Fibroblast of lung (primary cell): ENCODE results near the gene SRPK2. TPM values are rescaled to one million over a fixed set of nuclear protein-coding genes. Genes with fewer than 3 reads are reported as not detected.

Source experiments
- DNase-seq, 2 donors: peaks; one replicate each; pipeline versions ENCODE4 v3.0.0 to v3.0.0-alpha.2; 2010; ENCODE audit warnings: low read depth in 2 of 2
- H2AFZ ChIP-seq: 2 replicates; pipeline ENCODE4 v1.5.1; 2012; ENCODE audit warnings: low read length, control low read depth, inconsistent platforms
- H3K27ac ChIP-seq: 2 replicates; pipeline ENCODE4 v1.5.1; 2011; ENCODE audit warnings: low read length, control low read depth; ENCODE audit not compliant: insufficient read depth
- H3K27me3 ChIP-seq: 2 replicates; pipeline ENCODE4 v1.5.1; 2011; ENCODE audit warnings: mild to moderate bottlenecking, low read length; ENCODE audit not compliant: control insufficient read depth, insufficient read depth
- H3K36me3 ChIP-seq: 2 replicates; pipeline ENCODE4 v1.5.1; 2011; ENCODE audit warnings: low read length; ENCODE audit not compliant: control insufficient read depth, insufficient read depth
- H3K4me1 ChIP-seq: 2 replicates; pipeline ENCODE4 v1.5.1; 2011; ENCODE audit warnings: low read length; ENCODE audit not compliant: control insufficient read depth, insufficient read depth; ENCODE audit errors: extremely low read depth
- H3K4me2 ChIP-seq: 2 replicates; pipeline ENCODE4 v1.5.1; 2011; ENCODE audit warnings: low read length, control low read depth; ENCODE audit not compliant: insufficient read depth; ENCODE audit errors: extremely low read depth
- H3K4me3 ChIP-seq, 4 experiments: fragments of 200-600 bp in 1 of 4; sonication (generic) in 1 of 4; replicated peaks in 1 of 4; 2 replicates each; pipeline ENCODE4 v1.5.1; 2011 to 2016; ENCODE audit warnings: low read length in 4 of 4, low read depth in 3 of 4, mild to moderate bottlenecking in 3 of 4, control low read depth in 2 of 4, inconsistent platforms in 1 of 4, mixed read lengths in 1 of 4; ENCODE audit not compliant: insufficient read depth in 1 of 4; ENCODE audit errors: control extremely low read depth in 1 of 4
- H3K79me2 ChIP-seq: 2 replicates; pipeline ENCODE4 v1.5.1; 2012; ENCODE audit warnings: mild to moderate bottlenecking, low read length, inconsistent platforms; ENCODE audit not compliant: control insufficient read depth, insufficient read depth
- H3K9ac ChIP-seq: 2 replicates; pipeline ENCODE4 v1.5.1; 2011; ENCODE audit warnings: mild to moderate bottlenecking, low read length, control low read depth; ENCODE audit not compliant: insufficient read depth
- H3K9me3 ChIP-seq: 2 replicates; pipeline ENCODE4 v1.5.1; 2012; ENCODE audit warnings: low read depth, low read length; ENCODE audit not compliant: control insufficient read depth, insufficient read depth
- H4K20me1 ChIP-seq: 2 replicates; pipeline ENCODE4 v1.5.1; 2011; ENCODE audit warnings: low read length; ENCODE audit not compliant: control insufficient read depth, insufficient read depth; ENCODE audit errors: extremely low read depth
- CTCF ChIP-seq, 2 donors: IDR thresholded peaks in 1 of 2; conservative IDR thresholded peaks in 1 of 2; 1 replicate in 1 of 2; 2 replicates in 1 of 2; pipeline ENCODE4 v1.5.1; 2011 to 2012; ENCODE audit warnings: low read length in 2 of 2, control low read depth in 1 of 2, inconsistent platforms in 1 of 2, low read depth in 1 of 2, mild to moderate bottlenecking in 1 of 2
- EZH2 ChIP-seq: IDR thresholded peaks from 2 replicates; pipeline ENCODE4 v1.5.1; 2012; ENCODE audit warnings: low read length, control low read depth, mild to moderate bottlenecking; ENCODE audit errors: missing control alignments
- polyA plus RNA-seq, 2 donors: library from polyadenylated mRNA; depleted of rRNA in 1 of 2; stranded (reverse) in 1 of 2; unstranded in 1 of 2; fragments of >200 nt; gene quantifications; 2 replicates each; pipeline ENCODE4 v1.2.1, GENCODE V29; 2011 to 2012; ENCODE audit warnings: missing spikeins in 1 of 2
- total RNA-seq: library from RNA; depleted of rRNA; stranded (reverse); fragments of >200 nt; gene quantifications from 2 replicates; pipeline ENCODE4 v1.2.1, GENCODE V29; 2014

SRPK2 gene
- total and polyA plus RNA-seq, 2 donors (not counting 1 experiment from before 2014, with no cell fraction given): 27.8 to 61.8 TPM

DNA sequence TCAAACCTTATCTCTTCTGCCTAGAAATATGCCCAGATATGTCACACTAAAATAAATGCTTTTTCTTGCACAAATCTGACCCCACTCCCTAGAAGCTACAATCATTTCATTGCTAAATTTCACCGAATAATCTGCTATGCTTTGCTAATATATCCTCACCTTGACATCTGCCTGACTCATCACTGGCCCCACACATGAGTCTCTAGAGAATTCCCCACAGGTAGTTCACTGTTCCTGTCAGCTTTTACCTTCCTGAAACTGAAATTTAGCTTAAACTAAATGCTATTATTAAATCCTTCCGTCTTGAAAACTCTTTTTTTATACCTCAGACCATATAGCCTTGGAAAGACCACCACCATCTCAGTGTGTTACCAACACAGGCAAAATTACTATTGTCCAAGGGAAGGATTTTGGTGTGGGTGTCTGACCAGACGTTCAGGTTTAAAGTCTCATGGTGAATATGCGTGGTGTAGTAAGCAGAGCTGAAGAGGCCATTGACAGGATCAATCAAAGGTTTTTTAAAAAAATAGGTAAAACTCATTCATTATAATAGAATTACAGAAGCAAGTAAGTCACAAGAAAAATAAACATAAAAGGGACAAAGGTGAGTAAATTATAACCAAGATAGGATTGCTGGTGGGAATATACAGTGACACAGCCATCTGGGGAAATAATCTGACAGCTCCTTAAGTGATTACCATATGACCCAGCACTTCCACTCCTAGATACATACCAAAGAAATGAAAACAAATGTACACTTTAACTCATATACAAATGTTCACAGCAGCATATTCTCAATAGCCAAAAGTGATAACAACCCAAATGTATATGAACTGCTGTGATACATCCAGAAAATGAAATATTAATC is 201.2 kb downstream of the SRPK2 start:
- Histone ChIP-seq H3K4me2 (no peak overlapping the region), H3K4me3 (no peak overlapping the region), H2AFZ (no peak overlapping the region), H3K27me3 (no peaks in the 10 kb centered on the region), H4K20me1 (no peaks in the 10 kb centered on the region), H3K4me1 (no peaks in the 10 kb centered on the region), H3K9ac (no peak overlapping the region), H3K36me3 (no peaks in the 10 kb centered on the region), H3K9me3 (no peaks in the 10 kb centered on the region), H3K79me2 (no peaks in the 10 kb centered on the region), H3K27ac (no peak overlapping the region)
- no peak for TF ChIP-seq EZH2
- TF ChIP-seq CTCF (conservative IDR thresholded peaks at IDR 0.05 in 1 of 2, IDR thresholded peaks at IDR 0.05 in 1 of 2; ENCODE audit: low read depth in 1 of 2, low read length in 2 of 2): no peak
- peak in 1 of 2 donors; percentile 20 for DNase-seq

GRCh38 chr7:105185290-105186010 is 203.3 kb downstream of the SRPK2 start:
- Histone ChIP-seq H4K20me1 (no peaks in the 10 kb centered on the region), H3K36me3 (no peaks in the 10 kb centered on the region), H3K9me3 (no peaks in the 10 kb centered on the region), H3K79me2 (no peaks in the 10 kb centered on the region), H3K4me3 (no peak overlapping the region), H3K27ac (no peak overlapping the region), H3K27me3 (no peaks in the 10 kb centered on the region), H3K4me2 (no peak overlapping the region), H3K9ac (no peak overlapping the region), H3K4me1 (no peaks in the 10 kb centered on the region), H2AFZ (no peak overlapping the region)
- DNase-seq: peak in 1 of 2 donors; percentile 27
- no peak for TF ChIP-seq CTCF (conservative IDR thresholded peaks at IDR 0.05 in 1 of 2, IDR thresholded peaks at IDR 0.05 in 1 of 2; ENCODE audit: low read depth in 1 of 2, low read length in 2 of 2)
- no peak for TF ChIP-seq EZH2

- H3K79me2 ChIP-seq: no peaks in the 10 kb centered on the region
- no peaks in the 10 kb centered on the region for H3K4me1 ChIP-seq
- no peaks in the 10 kb centered on the region for H3K9me3 ChIP-seq
- no peak overlapping the region for H2AFZ ChIP-seq
- H3K27me3 ChIP-seq: no peaks in the 10 kb centered on the region
- TF ChIP-seq CTCF (conservative IDR thresholded peaks at IDR 0.05 in 1 of 2, IDR thresholded peaks at IDR 0.05 in 1 of 2; ENCODE audit: low read depth in 1 of 2, low read length in 2 of 2) (no peak), EZH2 (no peak)
- no peak overlapping the region for H3K4me2 ChIP-seq
- no peak overlapping the region for H3K9ac ChIP-seq
- no peaks in the 10 kb centered on the region for H4K20me1 ChIP-seq
- no peaks in the 10 kb centered on the region for H3K36me3 ChIP-seq
- no peak overlapping the region for H3K4me3 ChIP-seq
- H3K27ac ChIP-seq: no peak overlapping the region
- no peak for DNase-seq
Measured at GRCh38 chr7:105180002-105180401, 208.7 kb downstream of the SRPK2 start.
